HepG2 (cell line): ENCODE results near the gene SGPP1. TPM values are rescaled to one million over a fixed set of nuclear protein-coding genes. Genes with fewer than 3 reads are reported as not detected.

Experiments used
- ATAC-seq: fragments of 200-7000 bp; cut with Tn5 transposase; 3 replicates; pipeline ENCODE4 v1.9.1; 2020; ENCODE audit warnings: mild to moderate bottlenecking, moderate library complexity
- BruUV-seq: library from RNA; stranded (reverse); fragments of 400-500 nt; replicated peaks from 2 replicates; lab custom pipeline; 2021; lab: Mats Ljungman, UMichigan
- CTCF ChIA-PET: fragments of 300-600 bp; formaldehyde crosslinking; extraction: SDS; loops from one replicate; lab custom pipeline; 2021; ENCODE audit warnings: low total read pairs, inconsistent platforms, low intra/inter-chr PET ratio; lab: Yijun Ruan, JAX
- POLR2A ChIA-PET: fragments of 350-600 bp; sonication (Branson Sonifier 250); formaldehyde crosslinking; loops from one replicate; lab custom pipeline; 2020; ENCODE audit warnings: antibody characterized with exemption, inconsistent platforms; lab: Yijun Ruan, JAX
- DNase-seq: peaks from one replicate; pipeline ENCODE4 v3.0.0-alpha.2; 2015; ENCODE audit warnings: low spot score
- FAIRE-seq: peaks from 3 replicates; lab custom pipeline; 2011; peaks lifted over from hg19 to GRCh38; lab: Jason Lieb, UNC
- H2AFZ ChIP-seq: one replicate; pipeline ENCODE4 v1.6.1; 2011; ENCODE audit warnings: low read length, inconsistent platforms
- H3K27ac ChIP-seq: fragments of 300-600 bp; 3 replicates; pipeline ENCODE4 v1.8.0; 2011; ENCODE audit warnings: mixed run types, mild to moderate bottlenecking, mixed read lengths, low read length, inconsistent platforms; ENCODE audit not compliant: insufficient read depth; ENCODE audit errors: extremely low read length
- H3K27me3 ChIP-seq, 2 experiments: fragments of 200-600 bp in 1 of 2; 2 replicates in 1 of 2; 3 replicates in 1 of 2; pipeline versions ENCODE4 v1.6.0 to v1.8.0; 2011; ENCODE audit warnings: low read length in 2 of 2, mild to moderate bottlenecking in 2 of 2, moderate library complexity in 2 of 2, inconsistent platforms in 1 of 2; ENCODE audit not compliant: insufficient read depth in 2 of 2, control insufficient read depth in 1 of 2
- H3K36me3 ChIP-seq, 2 experiments: fragments of 200-600 bp in 1 of 2; replicated peaks in 1 of 2; 2 replicates in 1 of 2; 3 replicates in 1 of 2; pipeline versions ENCODE4 v1.5.1 to v1.8.0; 2011; ENCODE audit warnings: low read length in 2 of 2, inconsistent platforms in 1 of 2; ENCODE audit not compliant: insufficient read depth in 2 of 2, control insufficient read depth in 1 of 2
- H3K4me1 ChIP-seq: 2 replicates; pipeline ENCODE4 v1.5.1; 2012; ENCODE audit warnings: low read length, inconsistent platforms; ENCODE audit not compliant: insufficient read depth
- H3K4me2 ChIP-seq: 2 replicates; pipeline ENCODE4 v1.6.0; 2011; ENCODE audit warnings: low read depth, low read length, inconsistent platforms
- H3K4me3 ChIP-seq, 3 experiments: fragments of 200-600 bp in 1 of 3; sonication (generic), shearing (Covaris generic) in 1 of 3; replicated peaks in 1 of 3; 2 replicates each; pipeline ENCODE4 v1.5.1; 2011 to 2016; ENCODE audit warnings: low read length in 3 of 3, inconsistent platforms in 2 of 3, low read depth in 2 of 3, mild to moderate bottlenecking in 2 of 3, control low read depth in 1 of 3, mixed read lengths in 1 of 3; ENCODE audit not compliant: insufficient read depth in 1 of 3
- H3K79me2 ChIP-seq: one replicate; pipeline ENCODE4 v1.6.1; 2011; ENCODE audit warnings: low read length, inconsistent platforms; ENCODE audit not compliant: insufficient read depth
- H3K9ac ChIP-seq: 2 replicates; pipeline ENCODE4 v1.6.0; 2011; ENCODE audit warnings: mild to moderate bottlenecking, low read depth, low read length, inconsistent platforms; ENCODE audit not compliant: insufficient read depth
- H3K9me3 ChIP-seq: 2 replicates; pipeline ENCODE4 v1.5.1; 2012; ENCODE audit warnings: mild to moderate bottlenecking, low read length
- H4K20me1 ChIP-seq: 2 replicates; pipeline ENCODE4 v1.6.0; 2011; ENCODE audit warnings: inconsistent platforms, mild to moderate bottlenecking, low read length, moderate library complexity; ENCODE audit not compliant: insufficient read depth
- ARID5B ChIP-seq: IDR thresholded peaks from 2 replicates; pipeline ENCODE4 v1.4.0; 2020; ENCODE audit warnings: mild to moderate bottlenecking, missing genetic modification reagents
- ATF7 ChIP-seq, 2 experiments: fragments of 450-650 bp in 1 of 2; sonication (generic) in 1 of 2; formaldehyde crosslinking in 1 of 2; IDR thresholded peaks; 2 replicates each; pipeline versions ENCODE4 v1.4.0 to v1.6.1; 2016 to 2020; ENCODE audit warnings: antibody characterized with exemption in 1 of 2, mild to moderate bottlenecking in 1 of 2, missing genetic modification reagents in 1 of 2
- ERF ChIP-seq: IDR thresholded peaks from 2 replicates; pipeline ENCODE4 v1.6.1; 2018; ENCODE audit warnings: missing biosample characterization, missing genetic modification reagents
- ISL2 ChIP-seq: sonication (generic); formaldehyde crosslinking; IDR thresholded peaks from 2 replicates; pipeline ENCODE4 v1.5.0; 2020; ENCODE audit warnings: missing genetic modification reagents
- ZNF770 ChIP-seq: sonication (generic); formaldehyde crosslinking; IDR thresholded peaks from 2 replicates; pipeline ENCODE4 v1.5.0; 2020; ENCODE audit warnings: mild to moderate bottlenecking, missing genetic modification reagents
- WGBS: methylation state at CpG from one replicate; pipeline ENCODE4 v1.1.6; 2017; ENCODE audit warnings: low lambda C conversion rate; 5-methylcytosine and 5-hydroxymethylcytosine counted together
- in situ Hi-C: cut with HindIII; loops from 2 replicates; pipeline ENCODE4 v1.10.0; 2017; ENCODE audit warnings: low pct_unique_long_range_greater_than_20kb; ENCODE audit not compliant: extremely low pct_ligation_motif_present
- intact Hi-C: fragments of 100-400 bp; cut with micrococcal nuclease; formaldehyde crosslinking; loops from one replicate; pipeline ENCODE4 v1.10.0; 2022; ENCODE audit not compliant: unreplicated experiment
- polyA plus RNA-seq, 8 experiments: library from polyadenylated mRNA; depleted of rRNA in 3 of 8; stranded (reverse) in 7 of 8; unstranded in 1 of 8; fragments of >200 nt; fragmentation: Illumina TruSeq in 4 of 8; extraction: Trizol in 4 of 8; gene quantifications; 2 replicates each; pipeline versions ENCODE4 v1.2.1 to v1.2.3, GENCODE V29; 2011 to 2016; ENCODE audit warnings: low read depth in 4 of 8, missing spikeins in 1 of 8, mixed read lengths in 1 of 8; ENCODE audit not compliant: insufficient read depth in 1 of 8
- total RNA-seq, 5 experiments: library from RNA; depleted of rRNA; stranded (reverse); fragments of >200 nt; fragmentation: Illumina TruSeq; extraction: Trizol; gene quantifications; 2 replicates each; pipeline ENCODE4 v1.2.3, GENCODE V29; 2016; ENCODE audit warnings: low read depth in 1 of 5

The SGPP1 gene
- total and polyA plus RNA-seq, 2 of the 13 experiments (the other 11 are each of a cell fraction or from before 2014, with no cell fraction given), result 6.4 to 6.8 TPM

- BruUV-seq, result no TSS peak
- Histone ChIP-seq H4K20me1 (no peaks in the 10 kb centered on the region), H3K9ac (no peak overlapping the region), H3K4me2 (no peak overlapping the region), H3K36me3 (no peaks in the 10 kb centered on the region), H3K9me3 (no peaks in the 10 kb centered on the region), H3K4me3 (no peak overlapping the region), H3K27ac (no peak overlapping the region), H3K27me3 (no peaks in the 10 kb centered on the region), H2AFZ (no peak overlapping the region), H3K79me2 (peaks cover 8% of the 10 kb centered on the region), H3K4me1 (peaks cover 20% of the 10 kb centered on the region)
- in situ Hi-C loops, result no loop called here
- FAIRE-seq, result no peak
- ChIA-PET POLR2A (no interaction called here), CTCF (no interaction called here)
- 96% methylated on average over 2 of the region's 2 CpGs for WGBS
- no peak for TF ChIP-seq ERF (CRISPR knock-in tag)
- no peak for TF ChIP-seq ARID5B (CRISPR knock-in tag)
- no peak for TF ChIP-seq ATF7 (IDR thresholded peaks at IDR 0.05)
- TF ChIP-seq ATF7 (CRISPR knock-in tag; IDR thresholded peaks at IDR 0.05), result no peak
- TF ChIP-seq ISL2 (CRISPR knock-in tag), result no peak
- 0 out of 2 replicates have a peak, but pooled peaks have one; percentile 24 for TF ChIP-seq ZNF770 (CRISPR knock-in tag)
- intact Hi-C loops, result loop anchor here (5.0 kb wide), 2 partner anchors 83 to 102 kb away; partner anchors contain the start of genes PPP2R5E and SGPP1
- ATAC-seq, result no peak
- DNase-seq, result no peak
Measured at GRCh38 chr14:63644741-63645140, 83.1 kb downstream of the SGPP1 start.
